Activated CD4-positive, alpha-beta T cell treated with anti-CD3 and anti-CD28 coated beads, Interleukin-2, Interleukin-6, amounts not matched to agents 100 ng/mL and 50 ng/mL, durations not matched to agents 16 hours and 8 hours (primary cell): ENCODE measurements around the gene ITPRID1.

Experiments used
- DNase-seq: peaks from one replicate; pipeline ENCODE4 v3.0.0-alpha.2; 2020

ITPRID1 gene

DNA sequence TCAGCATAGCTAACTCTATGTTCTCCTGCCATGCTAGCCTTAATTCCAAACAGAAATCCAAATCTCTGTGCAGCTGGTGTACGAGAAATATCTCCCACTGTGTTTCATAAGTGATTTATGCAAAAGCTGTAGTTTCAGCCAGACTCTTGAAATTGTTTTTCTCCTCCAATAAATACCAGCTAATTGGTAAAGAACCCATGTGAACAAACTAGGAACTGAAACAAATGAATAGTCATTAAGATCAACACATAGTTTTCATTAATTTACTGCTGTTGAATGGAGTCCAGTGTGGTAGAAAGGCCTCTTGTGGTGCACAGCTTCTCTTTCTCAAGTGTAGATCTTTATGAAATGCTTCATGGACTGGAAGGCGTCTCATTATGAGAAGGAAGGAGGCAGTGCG lies 191.5 kb downstream of the ITPRID1 start:
- DNase-seq = no peak

DNA sequence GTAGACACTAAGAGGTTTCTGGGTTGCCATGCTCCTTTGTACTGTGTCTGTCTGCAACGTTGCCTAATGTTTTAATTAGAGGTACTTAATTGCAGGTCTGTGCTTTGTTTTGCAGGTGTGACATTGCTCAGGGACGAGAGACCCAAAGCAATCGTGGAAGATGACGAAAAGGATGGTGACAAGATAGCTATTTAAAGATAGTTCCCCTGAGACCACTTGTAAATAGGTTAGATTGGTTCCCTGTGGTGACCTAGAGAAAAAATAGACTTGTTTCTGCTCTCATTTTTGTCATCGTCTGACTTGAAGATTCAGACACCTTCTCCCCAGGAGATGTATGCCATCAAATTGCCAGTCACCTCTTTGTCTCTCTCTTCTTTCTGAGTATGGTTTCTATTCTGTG lies 193.2 kb downstream of the ITPRID1 start:
- no peak for DNase-seq
